B cell (primary cell): Measurements from ENCODE around the gene ACTL6B. TPM values are rescaled to one million over a fixed set of nuclear protein-coding genes. Genes with fewer than 3 reads are reported as not detected.
"Not testable (repeated sequence)": the region's sequence is repeated elsewhere in the genome, so short reads cannot be mapped to it uniquely, and the experiment has no call there.

Experiments
- ATAC-seq: fragments of 200-7000 bp; cut with Tn5 transposase; one replicate; pipeline ENCODE4 v1.10.0; 2021; ENCODE audit warnings: low read depth, mild to moderate bottlenecking, moderate number of reproducible peaks, moderate library complexity
- CTCF ChIA-PET: fragments of 350-600 bp; sonication (Branson Sonifier 250); formaldehyde crosslinking; loops from one replicate; lab custom pipeline; 2021; ENCODE audit warnings: antibody characterized with exemption, inconsistent platforms; lab: Charles Lee
- POLR2A ChIA-PET: fragments of 350-600 bp; sonication (Branson Sonifier 250); formaldehyde crosslinking; loops from one replicate; lab custom pipeline; 2021; ENCODE audit warnings: antibody characterized with exemption; lab: Charles Lee
- DNase-seq: peaks from one replicate; pipeline ENCODE4 v3.0.0; 2013
- H2AFZ ChIP-seq: 2 replicates; pipeline ENCODE4 v1.6.1; 2012; ENCODE audit warnings: mild to moderate bottlenecking, low read depth, low read length; ENCODE audit not compliant: insufficient read depth, poor library complexity, severe bottlenecking
- H3K27ac ChIP-seq, 2 donors: 1 replicate in 1 of 2; 2 replicates in 1 of 2; pipeline ENCODE4 v1.5.1; 2012 to 2013; ENCODE audit warnings: low read length in 2 of 2, mild to moderate bottlenecking in 2 of 2, moderate library complexity in 1 of 2
- H3K27me3 ChIP-seq, 4 experiments: fragments of 200-600 bp in 1 of 4; sonication (generic) in 1 of 4; replicated peaks in 1 of 4; 1 replicate in 2 of 4; 2 replicates in 2 of 4; pipeline versions ENCODE4 v1.6.1 to v1.7.0; 2013 to 2016; ENCODE audit warnings: low read length in 3 of 4, mild to moderate bottlenecking in 2 of 4, mixed read lengths in 1 of 4, moderate library complexity in 1 of 4; ENCODE audit not compliant: insufficient read depth in 4 of 4, control insufficient read depth in 3 of 4; ENCODE audit errors: control extremely low read depth in 1 of 4
- H3K36me3 ChIP-seq, 2 experiments: replicated peaks in 1 of 2; 1 replicate in 1 of 2; 2 replicates in 1 of 2; pipeline versions ENCODE4 v1.6.1 to v1.7.1; 2013; ENCODE audit warnings: low read length in 1 of 2; ENCODE audit not compliant: insufficient read depth in 2 of 2, control insufficient read depth in 1 of 2; ENCODE audit errors: control extremely low read depth in 1 of 2, extremely low read depth in 1 of 2
- H3K4me1 ChIP-seq, 2 donors: fragments of 200-600 bp in 1 of 2; sonication (generic) in 1 of 2; 1 replicate in 1 of 2; 2 replicates in 1 of 2; pipeline versions ENCODE4 v1.5.1 to v1.6.1; 2013 to 2017; ENCODE audit warnings: low read length in 2 of 2; ENCODE audit not compliant: control insufficient read depth in 2 of 2, insufficient read depth in 2 of 2
- H3K4me2 ChIP-seq: replicated peaks from 2 replicates; pipeline ENCODE3; 2012; ENCODE audit warnings: mild to moderate bottlenecking, low read depth, low read length; ENCODE audit not compliant: poor library complexity, severe bottlenecking
- H3K4me3 ChIP-seq, 5 experiments: fragments of 200-600 bp in 1 of 5; sonication (generic) in 1 of 5; 1 replicate in 3 of 5; 2 replicates in 2 of 5; pipeline versions ENCODE4 v1.5.1 to v1.7.0; 2011 to 2016; ENCODE audit warnings: low read length in 4 of 5, mild to moderate bottlenecking in 4 of 5, low read depth in 2 of 5, control low read depth in 1 of 5, moderate library complexity in 1 of 5; ENCODE audit not compliant: insufficient read depth in 1 of 5; ENCODE audit errors: control extremely low read depth in 1 of 5, extremely low read depth in 1 of 5
- H3K79me2 ChIP-seq: fragments of 200-600 bp; sonication (generic); one replicate; pipeline ENCODE4 v1.6.0; 2016; ENCODE audit warnings: low read length; ENCODE audit not compliant: control insufficient read depth, insufficient read depth
- H3K9ac ChIP-seq: fragments of 200-600 bp; sonication (generic); 2 replicates; pipeline ENCODE4 v1.6.1; 2017; ENCODE audit warnings: mild to moderate bottlenecking, low read length, moderate library complexity
- H3K9me3 ChIP-seq, 3 donors: one replicate each; pipeline versions ENCODE4 v1.6.1 to v1.7.1; 2013; ENCODE audit warnings: low read length in 2 of 3; ENCODE audit not compliant: control insufficient read depth in 2 of 3, insufficient read depth in 1 of 3; ENCODE audit errors: control extremely low read depth in 1 of 3
- H4K20me1 ChIP-seq: 2 replicates; pipeline ENCODE4 v1.6.0; 2012; ENCODE audit warnings: mild to moderate bottlenecking, low read length; ENCODE audit not compliant: insufficient read depth, control insufficient read depth, poor library complexity, severe bottlenecking
- H3K27ac Mint-ChIP-seq: one replicate; pipeline ENCODE4 v1.8.0; 2021; ENCODE audit warnings: mixed read lengths
- H3K27me3 Mint-ChIP-seq: one replicate; pipeline ENCODE4 v1.8.0; 2021; ENCODE audit warnings: mixed read lengths
- H3K4me1 Mint-ChIP-seq: one replicate; pipeline ENCODE4 v1.8.0; 2021; ENCODE audit warnings: mixed read lengths
- H3K4me3 Mint-ChIP-seq: one replicate; pipeline ENCODE4 v1.8.0; 2021; ENCODE audit warnings: mixed read lengths
- H3K9me3 Mint-ChIP-seq: one replicate; pipeline ENCODE4 v1.8.0; 2022; ENCODE audit warnings: mixed read lengths; ENCODE audit not compliant: insufficient read depth
- CTCF ChIP-seq: fragments of 200-600 bp; IDR thresholded peaks from one replicate; pipeline ENCODE4 v1.8.0; 2022; ENCODE audit warnings: antibody characterized with exemption, mild to moderate bottlenecking
- EZH2 ChIP-seq: IDR thresholded peaks from 2 replicates; pipeline ENCODE4 v1.6.1; 2012; ENCODE audit warnings: borderline replicate concordance, low read depth, mild to moderate bottlenecking, moderate library complexity, low read length; ENCODE audit not compliant: insufficient read depth, poor library complexity, severe bottlenecking
- WGBS: methylation state at CpG from one replicate; pipeline ENCODE4 v1.1.5; 2013; ENCODE audit warnings: missing lambda C conversion rate; ENCODE audit not compliant: insufficient coverage; 5-methylcytosine and 5-hydroxymethylcytosine counted together
- intact Hi-C: fragments of 100-400 bp; cut with micrococcal nuclease; formaldehyde crosslinking; loops from one replicate; pipeline ENCODE4 v1.10.0; 2022
- polyA plus RNA-seq: library from polyadenylated mRNA; depleted of rRNA; stranded (reverse); fragments of >200 nt; gene quantifications from 2 replicates; pipeline ENCODE4 v1.2.3, GENCODE V29; 2012
- total RNA-seq, 2 donors: library from RNA; stranded (reverse); fragments of 120-200 nt in 1 of 2; gene quantifications; 1 replicate in 1 of 2; 2 replicates in 1 of 2; pipeline versions ENCODE4 v1.2.3 to v1.2.4, GENCODE V29; 2013 to 2022

Gene ACTL6B
- total and polyA plus RNA-seq, 2 donors (not counting 1 experiment from before 2014, with no cell fraction given), result not detected

GRCh38 chr7:100662194-100662776 lies 6.0 kb upstream of the ACTL6B start:
- H3K79me2 ChIP-seq, ATAC-seq, DNase-seq, H3K9me3 Mint-ChIP-seq, H3K9ac ChIP-seq, H2AFZ ChIP-seq, H3K27ac Mint-ChIP-seq, H3K4me1 ChIP-seq, H3K36me3 ChIP-seq, H3K9me3 ChIP-seq, H3K4me3 ChIP-seq, POLR2A ChIA-PET, intact Hi-C loops, H3K4me1 Mint-ChIP-seq, H3K27ac ChIP-seq, H3K4me3 Mint-ChIP-seq, H3K4me2 ChIP-seq, H4K20me1 ChIP-seq: not testable (repeated sequence)
- 90% methylated on average over 11 of the region's 12 CpGs for WGBS
- CTCF ChIA-PET, result interaction anchor here (0.7 kb wide), 1 partner anchor 48 kb away, joined by 3 read pairs; no protein-coding TSS in a partner anchor
- H3K27me3 ChIP-seq, result peaks cover 0 to 23% (median 8%) of the 10 kb centered on the region in 4 experiments
- H3K27me3 Mint-ChIP-seq, result peaks cover 24% of the 10 kb centered on the region

GRCh38 chr7:100654908-100655831 lies 1.1 kb downstream of the ACTL6B start:
- TF ChIP-seq CTCF (no peak), EZH2 (no peak)
- POLR2A ChIA-PET, result interaction anchor here (0.6 kb wide), 1 partner anchor 76 kb away, joined by 4 read pairs; no protein-coding TSS in a partner anchor
- H3K9ac ChIP-seq, result no peak overlapping the region
- WGBS, result 51% methylated on average over 20 of the region's 25 CpGs
- Mint-ChIP-seq H3K27ac (no peak overlapping the region), H3K27me3 (peaks cover 48% of the 10 kb centered on the region), H3K4me1 (no peaks in the 10 kb centered on the region), H3K9me3 (no peaks in the 10 kb centered on the region), H3K4me3 (no peak overlapping the region)
- H3K79me2 ChIP-seq, result no peaks in the 10 kb centered on the region
- peaks cover 0 to 59% (median 33%) of the 10 kb centered on the region in 4 experiments for H3K27me3 ChIP-seq
- peaks cover 0 to 8% of the 10 kb centered on the region in 2 donors for H3K4me1 ChIP-seq
- H3K36me3 ChIP-seq, result no peaks in the 10 kb centered on the region
- CTCF ChIA-PET, result no interaction called here
- no peak overlapping the region for H3K27ac ChIP-seq
- no peak for ATAC-seq
- H2AFZ ChIP-seq, result no peak overlapping the region
- no peaks in the 10 kb centered on the region for H4K20me1 ChIP-seq
- H3K4me2 ChIP-seq, result no peak overlapping the region
- H3K9me3 ChIP-seq, result peaks cover 0 to 22% (median 0%) of the 10 kb centered on the region in 3 donors
- no peak for DNase-seq
- no peak overlapping the region for H3K4me3 ChIP-seq
- intact Hi-C loops, result no loop called here
